Brain microvascular endothelial cell (primary cell): ENCODE measurements around the gene PTPN22.

Source experiments
- DNase-seq: peaks from one replicate; pipeline ENCODE4 v3.0.0-alpha.2; 2020
- H3K27ac ChIP-seq: fragments of 250-450 bp; sonication (Bioruptor Pico); 2 replicates; pipeline ENCODE4 v1.5.1; 2020; ENCODE audit warnings: mild to moderate bottlenecking, moderate library complexity
- H3K27me3 ChIP-seq: fragments of 250-450 bp; sonication (Bioruptor Pico); replicated peaks from 2 replicates; pipeline ENCODE4 v1.5.1; 2020; ENCODE audit warnings: mild to moderate bottlenecking
- H3K36me3 ChIP-seq: fragments of 250-450 bp; sonication (Bioruptor Pico); replicated peaks from 2 replicates; pipeline ENCODE4 v1.5.1; 2020; ENCODE audit warnings: mild to moderate bottlenecking
- H3K4me3 ChIP-seq: 2 replicates; pipeline ENCODE4 v1.5.1; 2011; ENCODE audit warnings: low read depth, mild to moderate bottlenecking, control low read depth, low read length, moderate library complexity
- in situ Hi-C: cut with HindIII; loops from 2 replicates; pipeline ENCODE4 v1.10.0; 2017; ENCODE audit warnings: low sequenced_read_pairs, low pct_ligation_motif_present
- TF ChIP-seq, protein P1 (sequence below): IDR thresholded peaks from 2 replicates; pipeline ENCODE4 v1.5.1; 2011; ENCODE audit warnings: low read depth, mild to moderate bottlenecking, moderate library complexity, low read length, control low read depth, inconsistent platforms; ENCODE audit errors: missing control alignments

PTPN22 gene

DNA sequence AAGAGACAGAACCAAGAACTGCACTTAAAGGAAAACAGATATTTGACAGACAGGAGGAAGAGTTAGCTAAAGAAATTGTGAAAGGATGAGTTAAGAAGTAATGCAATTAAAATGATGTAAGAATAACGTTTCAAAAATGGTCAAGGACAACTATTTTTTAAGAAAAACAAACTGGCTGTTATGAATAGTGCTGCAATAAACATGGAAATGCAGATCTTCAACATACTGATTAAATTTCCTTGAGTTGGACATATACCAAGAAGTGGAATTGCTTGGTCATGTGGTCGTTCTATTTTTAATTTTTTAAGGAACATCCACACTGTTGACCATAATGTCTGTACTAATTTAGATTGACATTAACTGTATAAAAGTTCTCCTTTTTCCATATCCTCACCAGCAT is 89.1 kb downstream of the PTPN22 start:
- TF ChIP-seq, protein P1, sequence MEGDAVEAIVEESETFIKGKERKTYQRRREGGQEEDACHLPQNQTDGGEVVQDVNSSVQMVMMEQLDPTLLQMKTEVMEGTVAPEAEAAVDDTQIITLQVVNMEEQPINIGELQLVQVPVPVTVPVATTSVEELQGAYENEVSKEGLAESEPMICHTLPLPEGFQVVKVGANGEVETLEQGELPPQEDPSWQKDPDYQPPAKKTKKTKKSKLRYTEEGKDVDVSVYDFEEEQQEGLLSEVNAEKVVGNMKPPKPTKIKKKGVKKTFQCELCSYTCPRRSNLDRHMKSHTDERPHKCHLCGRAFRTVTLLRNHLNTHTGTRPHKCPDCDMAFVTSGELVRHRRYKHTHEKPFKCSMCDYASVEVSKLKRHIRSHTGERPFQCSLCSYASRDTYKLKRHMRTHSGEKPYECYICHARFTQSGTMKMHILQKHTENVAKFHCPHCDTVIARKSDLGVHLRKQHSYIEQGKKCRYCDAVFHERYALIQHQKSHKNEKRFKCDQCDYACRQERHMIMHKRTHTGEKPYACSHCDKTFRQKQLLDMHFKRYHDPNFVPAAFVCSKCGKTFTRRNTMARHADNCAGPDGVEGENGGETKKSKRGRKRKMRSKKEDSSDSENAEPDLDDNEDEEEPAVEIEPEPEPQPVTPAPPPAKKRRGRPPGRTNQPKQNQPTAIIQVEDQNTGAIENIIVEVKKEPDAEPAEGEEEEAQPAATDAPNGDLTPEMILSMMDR = no peak

DNA sequence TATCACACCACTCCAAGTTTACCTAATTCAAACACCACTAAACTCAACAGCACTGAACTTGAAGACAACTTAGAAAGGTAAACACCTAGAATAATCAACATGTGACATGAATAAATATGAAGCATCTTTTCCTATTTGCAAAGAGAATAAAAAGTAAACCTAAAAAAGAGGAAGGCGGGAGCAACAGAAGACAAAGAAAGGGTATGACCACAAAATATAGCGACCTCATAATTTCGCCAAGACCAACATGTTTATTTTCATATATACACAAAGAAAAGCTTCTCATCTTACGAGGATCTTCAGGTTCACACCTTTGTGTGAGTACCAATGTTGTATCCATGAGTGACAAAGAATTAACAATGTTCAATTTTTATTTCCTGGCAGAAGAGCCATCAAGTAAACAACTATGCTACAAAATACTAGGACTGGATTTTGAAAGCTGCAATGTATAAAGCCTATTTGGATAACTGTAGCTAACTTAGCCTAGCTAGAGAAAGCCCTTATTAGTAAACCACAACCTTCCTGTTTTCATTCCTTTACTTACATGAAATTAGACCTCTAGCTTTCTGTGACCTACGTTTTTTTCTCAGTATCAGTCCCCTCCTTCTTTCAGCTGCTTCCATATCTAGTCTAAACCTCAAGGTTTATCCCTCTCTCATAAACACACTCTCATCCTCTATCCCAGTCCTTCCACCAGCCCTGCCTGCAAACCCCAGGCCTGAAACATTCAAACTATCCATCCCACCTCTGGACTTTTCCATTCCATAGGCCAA is 91.0 kb downstream of the PTPN22 start:
- in situ Hi-C loops = no loop called here
- Histone ChIP-seq H3K36me3 (no peaks in the 10 kb centered on the region), H3K4me3 (no peak overlapping the region), H3K27ac (no peak overlapping the region), H3K27me3 (no peaks in the 10 kb centered on the region)
- TF ChIP-seq, protein P1 = no peak
- no peak for DNase-seq

More for the DNA sequence above, 89.1 kb downstream of the PTPN22 start:
- in situ Hi-C loops = no loop called here
- no peak for DNase-seq
- Histone ChIP-seq H3K4me3 (no peak overlapping the region), H3K27ac (no peak overlapping the region), H3K27me3 (no peaks in the 10 kb centered on the region), H3K36me3 (no peaks in the 10 kb centered on the region)

DNA sequence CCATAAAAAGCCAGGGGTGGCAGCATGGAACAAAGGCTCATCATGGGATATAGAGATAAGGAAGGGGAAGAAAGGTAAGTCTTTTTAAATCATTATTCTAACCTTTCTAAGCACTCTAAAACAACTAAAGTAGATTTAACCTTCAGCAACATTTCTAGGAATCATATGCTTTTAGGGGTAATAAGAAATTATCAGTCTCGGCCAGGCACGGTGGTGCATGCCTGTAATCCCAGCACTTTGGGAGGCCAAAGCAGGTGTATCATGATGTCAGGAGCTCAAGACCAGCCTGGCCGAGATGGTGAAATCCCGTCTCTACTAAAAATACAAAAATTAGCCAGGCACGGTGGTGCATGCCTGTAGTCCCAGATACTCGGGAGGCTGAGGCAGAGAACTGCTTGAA is 92.0 kb downstream of the PTPN22 start:
- no peak for DNase-seq
- no peaks in the 10 kb centered on the region for H3K27me3 ChIP-seq
- H3K4me3 ChIP-seq = no peak overlapping the region
- TF ChIP-seq, protein P1 = no peak
- no peaks in the 10 kb centered on the region for H3K36me3 ChIP-seq
- in situ Hi-C loops = no loop called here
- no peak overlapping the region for H3K27ac ChIP-seq

DNA sequence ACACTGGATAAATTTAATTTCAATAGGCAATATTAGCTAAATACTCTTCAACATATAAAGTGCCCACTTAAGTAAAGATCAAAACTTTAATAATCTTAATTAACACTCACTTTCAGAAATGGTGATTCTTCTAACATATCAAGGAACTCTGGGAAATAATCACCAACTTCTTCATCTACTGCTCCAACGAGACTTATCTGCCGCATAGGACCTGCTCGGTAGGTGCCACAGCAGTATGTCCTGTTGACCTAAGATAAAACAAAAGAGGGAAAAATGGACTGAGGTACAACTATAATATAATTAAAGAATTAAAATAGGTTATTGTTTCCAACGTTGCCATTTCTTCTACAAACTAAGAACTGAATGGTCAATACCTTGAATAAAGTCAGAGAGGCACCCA is 94.0 kb downstream of the PTPN22 start:
- no peak for DNase-seq
- Histone ChIP-seq H3K27ac (no peak overlapping the region), H3K36me3 (no peaks in the 10 kb centered on the region), H3K27me3 (no peaks in the 10 kb centered on the region), H3K4me3 (no peak overlapping the region)
- in situ Hi-C loops = no loop called here
- TF ChIP-seq, protein P1 = no peak

DNA sequence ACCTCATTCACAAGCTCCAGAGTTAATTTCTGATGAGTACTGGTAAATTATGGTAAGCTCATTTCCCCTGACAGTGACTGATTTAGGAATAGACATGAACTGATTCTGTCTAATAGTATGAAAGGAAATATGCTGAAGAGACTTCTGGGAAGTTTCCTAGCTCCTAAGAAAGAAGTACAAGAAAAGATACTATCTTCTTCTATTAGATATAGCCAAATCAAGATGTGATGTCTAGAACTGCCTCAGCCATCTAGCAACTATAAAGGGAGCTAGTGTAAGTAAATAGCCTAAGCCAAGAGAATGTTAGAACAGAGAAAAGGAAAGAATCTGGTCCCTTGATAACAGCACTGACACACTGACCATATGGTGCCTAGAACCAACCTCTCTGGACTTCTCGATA is 101.5 kb downstream of the PTPN22 start:
- in situ Hi-C loops = no loop called here
- no peaks in the 10 kb centered on the region for H3K27me3 ChIP-seq
- no peak overlapping the region for H3K4me3 ChIP-seq
- H3K27ac ChIP-seq = no peak overlapping the region
- TF ChIP-seq, protein P1 = no peak
- no peak for DNase-seq
- peaks cover 17% of the 10 kb centered on the region for H3K36me3 ChIP-seq

DNA sequence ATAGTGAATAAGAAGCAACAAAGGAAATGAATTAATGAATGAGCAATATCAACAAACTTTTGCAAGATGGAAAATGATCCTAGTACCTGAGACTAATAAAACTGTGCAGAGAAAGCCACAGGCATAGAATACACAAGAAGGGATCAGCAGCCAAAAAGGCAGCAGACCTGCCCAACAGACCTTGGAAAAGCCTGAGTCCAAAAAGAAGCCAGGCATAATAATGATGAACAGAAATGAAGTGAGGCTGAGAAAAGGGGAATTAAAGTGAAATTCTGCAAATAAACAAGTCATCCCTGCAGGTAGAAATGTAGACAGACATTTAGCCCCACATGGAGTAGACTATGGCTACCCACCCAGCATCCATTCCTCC is 101.9 kb downstream of the PTPN22 start:
- Histone ChIP-seq H3K4me3 (no peak overlapping the region), H3K36me3 (peaks cover 17% of the 10 kb centered on the region), H3K27ac (no peak overlapping the region), H3K27me3 (no peaks in the 10 kb centered on the region)
- TF ChIP-seq, protein P1 = no peak
- DNase-seq = no peak
- in situ Hi-C loops = no loop called here
